Ovary (tissue), 10 donors: ENCODE measurements around the gene RAPGEF2. TPM values are rescaled to one million over a fixed set of nuclear protein-coding genes. Genes with fewer than 3 reads are reported as not detected.
A peak's percentile ranks its signal among the peaks of the same experiment; 100 is the strongest.

Source experiments
- DNase-seq, 5 donors: peaks; one replicate each; pipeline ENCODE4 v3.0.0-alpha.2; 2019 to 2020
- H3K27ac ChIP-seq, 2 donors: fragments of 200-600 bp; one replicate each; pipeline versions ENCODE4 v1.5.1 to v1.8.0; 2019 to 2022
- H3K27me3 ChIP-seq: fragments of 200-600 bp; one replicate; pipeline ENCODE4 v1.8.0; 2022
- H3K36me3 ChIP-seq: fragments of 200-600 bp; sonication (generic); one replicate; pipeline ENCODE4 v1.5.1; 2019
- H3K4me1 ChIP-seq: one replicate; pipeline ENCODE4 v1.8.1; 2013; ENCODE audit warnings: mild to moderate bottlenecking, moderate library complexity; ENCODE audit not compliant: insufficient read depth
- H3K4me3 ChIP-seq: fragments of 200-600 bp; sonication (generic); one replicate; pipeline ENCODE4 v1.5.1; 2017
- H3K9me3 ChIP-seq, 2 donors: fragments of 200-600 bp in 1 of 2; sonication (generic) in 1 of 2; one replicate each; pipeline versions ENCODE4 v1.5.1 to v1.8.1; 2013 to 2019; ENCODE audit warnings: mild to moderate bottlenecking in 1 of 2, moderate library complexity in 1 of 2
- EP300 ChIP-seq: sonication (generic); formaldehyde crosslinking; IDR thresholded peaks from one replicate; pipeline ENCODE4 v1.6.1; 2017; ENCODE audit warnings: antibody characterized with exemption
- POLR2A ChIP-seq: fragments of 450-650 bp; IDR thresholded peaks from one replicate; pipeline ENCODE4 v1.6.1; 2017; ENCODE audit warnings: antibody characterized with exemption, mild to moderate bottlenecking, moderate library complexity
- WGBS, 3 donors: extraction: QIAGEN DNeasy Blood & Tissue Kit in 1 of 3; methylation state at CpG; one replicate each; pipeline versions ENCODE4 v1.1.5 to v1.1.7; 2013 to 2017; 5-methylcytosine and 5-hydroxymethylcytosine counted together
- intact Hi-C, 4 donors: fragments of 100-400 bp; cut with DNase I; formaldehyde crosslinking; loops; one replicate each; pipeline versions ENCODE4 v1.11.0 to v1.15.1; 2022 to 2023
- long read RNA-seq, 3 donors: library from polyadenylated mRNA in 2 of 3; unstranded in 2 of 3; transcript quantifications; one replicate each; pipeline ENCODE4 v2.0.0 and lab custom pipeline, GENCODE V29; 2021 to 2026
- polyA plus RNA-seq, 2 donors: library from polyadenylated mRNA; stranded (reverse); fragments of 200-250 nt in 1 of 2; fragments of 350-450 nt in 1 of 2; fragmentation: Illumina TruSeq in 1 of 2; extraction: RNeasy Lipid Tissue Mini Kit (QIAGEN cat#74804) in 1 of 2; gene quantifications; one replicate each; pipeline ENCODE4 v1.2.3, GENCODE V29; 2013 to 2014
- total RNA-seq, 7 donors: library from RNA; depleted of rRNA in 2 of 7; stranded (reverse); fragments of >200 nt in 2 of 7; fragmentation: NEBNext Ultra II Directional in 3 of 7; extraction: Animal tissue kit (Norgen Biotek cat#: 25700) in 3 of 7; gene quantifications; one replicate each; pipeline versions ENCODE4 v1.1.0 to v1.2.4, GENCODE V29; 2016 to 2023
- TF ChIP-seq, protein P1 (sequence below), 3 donors: fragments of 450-650 bp in 2 of 3; fragments of 200-600 bp in 1 of 3; IDR thresholded peaks; one replicate each; pipeline versions ENCODE4 v1.5.1 to v1.8.0; 2016 to 2022; ENCODE audit warnings: antibody characterized with exemption in 3 of 3, mild to moderate bottlenecking in 1 of 3
- donor health status: DM: no; HTN: no; CAD: no; lungs with moderate emphysema.
- donor health status: DM: no; HTN: no; CAD: no.
- donor health status: Bipolar disorder and iron deficiency.
- donor health status: DM: yes; HTN: yes; CAD: no.
- donor health status: DM: no; HTN: no; CAD: no.
- donor health status: DM: yes; HTN: yes; CAD: no.

The RAPGEF2 gene, protein sequence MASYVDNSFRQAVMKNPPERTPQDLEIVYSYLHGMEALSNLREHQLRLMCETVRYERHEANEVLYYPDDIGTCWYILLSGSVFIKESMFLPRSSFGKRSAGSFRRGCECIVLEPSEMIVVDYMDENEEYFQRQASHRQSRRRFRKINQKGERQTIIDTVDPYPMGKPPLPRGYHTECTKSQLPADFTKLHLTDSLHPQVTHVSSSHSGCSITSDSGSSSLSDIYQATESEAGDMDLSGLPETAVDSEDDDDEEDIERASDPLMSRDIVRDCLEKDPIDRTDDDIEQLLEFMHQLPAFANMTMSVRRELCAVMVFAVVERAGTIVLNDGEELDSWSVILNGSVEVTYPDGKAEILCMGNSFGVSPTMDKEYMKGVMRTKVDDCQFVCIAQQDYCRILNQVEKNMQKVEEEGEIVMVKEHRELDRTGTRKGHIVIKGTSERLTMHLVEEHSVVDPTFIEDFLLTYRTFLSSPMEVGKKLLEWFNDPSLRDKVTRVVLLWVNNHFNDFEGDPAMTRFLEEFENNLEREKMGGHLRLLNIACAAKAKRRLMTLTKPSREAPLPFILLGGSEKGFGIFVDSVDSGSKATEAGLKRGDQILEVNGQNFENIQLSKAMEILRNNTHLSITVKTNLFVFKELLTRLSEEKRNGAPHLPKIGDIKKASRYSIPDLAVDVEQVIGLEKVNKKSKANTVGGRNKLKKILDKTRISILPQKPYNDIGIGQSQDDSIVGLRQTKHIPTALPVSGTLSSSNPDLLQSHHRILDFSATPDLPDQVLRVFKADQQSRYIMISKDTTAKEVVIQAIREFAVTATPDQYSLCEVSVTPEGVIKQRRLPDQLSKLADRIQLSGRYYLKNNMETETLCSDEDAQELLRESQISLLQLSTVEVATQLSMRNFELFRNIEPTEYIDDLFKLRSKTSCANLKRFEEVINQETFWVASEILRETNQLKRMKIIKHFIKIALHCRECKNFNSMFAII (N-terminal part only)
- total RNA-seq = 10 to 100 TPM; 22.4 to 46.5 (median 25.4) TPM
- polyA plus RNA-seq = 10 to 100 TPM; 11.5 to 26.1 TPM
- long read RNA-seq, donor 1, partial matches to known transcripts = 5 of 7 reads
- long read RNA-seq, donor 1, other reads (novel, unspliced or antisense) = 2 of 7 reads
- long read RNA-seq, donor 2 = 0 reads
- long read RNA-seq, donor 3, full-length matches to known transcripts = 1 of 20 reads
- long read RNA-seq, donor 3, partial matches to known transcripts = 13 of 20 reads
- long read RNA-seq, donor 3, other reads (novel, unspliced or antisense) = 6 of 20 reads

DNA sequence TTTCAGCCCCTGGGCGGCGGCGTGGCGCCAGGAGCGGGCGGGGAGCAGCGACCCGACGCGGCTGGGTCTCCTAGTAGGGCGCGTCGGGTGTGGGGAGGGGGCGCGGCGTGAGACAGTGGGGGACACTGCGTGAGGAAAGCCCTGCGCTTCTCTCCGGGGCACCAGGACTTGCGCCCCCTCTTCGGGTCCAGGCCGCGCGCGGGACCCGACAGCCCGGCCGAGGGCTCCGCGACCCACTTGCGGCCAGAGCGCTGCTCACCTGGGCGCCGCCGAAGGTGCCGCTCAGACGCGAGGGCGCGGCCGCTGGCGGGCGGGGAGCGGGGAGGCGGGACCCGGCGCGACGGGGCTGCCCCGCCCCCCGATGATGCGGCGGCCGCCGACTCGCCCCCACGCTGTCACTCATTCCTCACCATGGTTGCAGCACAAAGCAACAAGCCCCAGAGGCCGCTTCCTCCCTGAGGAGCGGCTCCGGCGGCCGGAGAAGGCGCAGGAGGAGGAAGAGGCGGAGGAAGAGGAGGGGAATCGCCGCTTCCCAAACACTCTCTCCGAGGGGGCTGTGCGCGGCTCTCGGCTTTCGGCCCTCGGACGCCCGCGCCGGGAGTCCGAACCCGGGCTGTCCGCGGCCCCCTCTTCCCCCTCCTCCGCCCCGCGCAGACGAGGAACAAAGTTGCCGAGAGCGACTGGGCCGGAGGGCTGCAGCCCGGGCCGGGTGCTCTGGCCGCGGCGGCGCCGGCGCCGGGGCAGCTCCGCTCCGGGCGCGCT, at the start of gene RAPGEF2:
Gene RAPGEF2 (plus strand): TSS at position 458 of the 762 bp plus-strand sequence. CDS start 1,084 bp downstream, outside the sequence.
- Histone ChIP-seq H3K27ac (peak within 1 kb of the TSS; percentile 91), H3K4me3 (peak within 1 kb of the TSS; percentile 72), H3K36me3 (no peaks in the 10 kb centered on the region), H3K4me1 (peaks cover 9% of the 10 kb centered on the region), H3K27me3 (no peaks in the 10 kb centered on the region), H3K9me3 (no peaks in the 10 kb centered on the region)
- peak; percentile 92 to 94 (median 92) for DNase-seq
- WGBS, 3 donors = 0 to 1% (median 0%) methylated on average over 49 to 100 of the region's 100 CpGs
- TF ChIP-seq, protein P1, sequence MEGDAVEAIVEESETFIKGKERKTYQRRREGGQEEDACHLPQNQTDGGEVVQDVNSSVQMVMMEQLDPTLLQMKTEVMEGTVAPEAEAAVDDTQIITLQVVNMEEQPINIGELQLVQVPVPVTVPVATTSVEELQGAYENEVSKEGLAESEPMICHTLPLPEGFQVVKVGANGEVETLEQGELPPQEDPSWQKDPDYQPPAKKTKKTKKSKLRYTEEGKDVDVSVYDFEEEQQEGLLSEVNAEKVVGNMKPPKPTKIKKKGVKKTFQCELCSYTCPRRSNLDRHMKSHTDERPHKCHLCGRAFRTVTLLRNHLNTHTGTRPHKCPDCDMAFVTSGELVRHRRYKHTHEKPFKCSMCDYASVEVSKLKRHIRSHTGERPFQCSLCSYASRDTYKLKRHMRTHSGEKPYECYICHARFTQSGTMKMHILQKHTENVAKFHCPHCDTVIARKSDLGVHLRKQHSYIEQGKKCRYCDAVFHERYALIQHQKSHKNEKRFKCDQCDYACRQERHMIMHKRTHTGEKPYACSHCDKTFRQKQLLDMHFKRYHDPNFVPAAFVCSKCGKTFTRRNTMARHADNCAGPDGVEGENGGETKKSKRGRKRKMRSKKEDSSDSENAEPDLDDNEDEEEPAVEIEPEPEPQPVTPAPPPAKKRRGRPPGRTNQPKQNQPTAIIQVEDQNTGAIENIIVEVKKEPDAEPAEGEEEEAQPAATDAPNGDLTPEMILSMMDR (IDR thresholded peaks at IDR 0.05) = no peak
- TF ChIP-seq POLR2A = peak; percentile 92
- intact Hi-C loops = loop anchor here in 1 of 4 donors (10.0 kb wide), 1 partner anchor 72 kb away; no protein-coding TSS in a partner anchor

DNA sequence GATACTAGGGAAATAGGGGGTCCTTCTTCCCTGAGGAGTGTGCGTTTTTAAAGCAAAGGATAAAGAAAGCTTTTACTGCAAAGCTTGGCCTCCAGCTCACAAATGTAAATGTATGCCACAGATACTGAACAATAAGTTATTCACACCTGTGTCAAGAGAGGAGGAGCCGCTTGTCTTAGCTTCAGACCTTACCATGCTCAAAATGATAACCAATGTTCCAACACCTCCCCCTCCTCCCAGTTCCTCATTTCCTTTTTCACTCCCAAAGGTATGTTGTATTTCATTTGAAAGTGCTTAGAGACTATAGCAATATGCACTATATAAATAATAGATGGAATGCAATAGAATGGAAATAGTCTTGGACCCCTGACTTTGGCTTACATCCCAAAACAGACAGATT, 47.0 kb upstream of the RAPGEF2 start:
- DNase-seq = no peak
- intact Hi-C loops = no loop called here
- no peaks in the 10 kb centered on the region for H3K9me3 ChIP-seq
- no peaks in the 10 kb centered on the region for H3K36me3 ChIP-seq
- H3K4me1 ChIP-seq = no peaks in the 10 kb centered on the region
- no peak overlapping the region for H3K4me3 ChIP-seq
- H3K27ac ChIP-seq = no peak overlapping the region
- no peaks in the 10 kb centered on the region for H3K27me3 ChIP-seq
- TF ChIP-seq POLR2A (no peak), EP300 (no peak)
- TF ChIP-seq, protein P1 (IDR thresholded peaks at IDR 0.05) = no peak
- WGBS, 3 donors = 91 to 99% (median 93%) methylated on average over 2 of the region's 2 CpGs

DNA sequence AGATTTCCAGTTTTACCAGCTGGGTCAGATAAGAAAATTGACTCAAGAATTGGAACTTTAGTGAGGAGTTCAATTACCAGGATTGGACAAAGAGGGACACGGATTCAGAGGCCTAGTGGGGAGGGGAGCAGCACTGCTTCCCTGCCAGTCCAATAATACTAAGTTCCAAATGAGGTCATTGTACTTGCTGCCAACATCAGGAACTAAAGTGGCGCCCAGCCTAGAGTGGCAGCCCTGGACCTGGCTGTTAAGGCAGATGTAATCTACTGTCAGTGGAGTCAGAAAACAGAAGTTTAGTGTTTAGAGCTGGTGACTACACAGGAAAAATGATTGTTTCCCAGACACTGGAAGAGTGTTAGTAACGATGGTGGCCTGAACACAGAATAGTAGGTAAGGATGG, 42.7 kb upstream of the RAPGEF2 start:
- no peaks in the 10 kb centered on the region for H3K36me3 ChIP-seq
- WGBS, 3 donors = 85 to 95% (median 93%) methylated on average over 3 of the region's 3 CpGs
- no peak overlapping the region for H3K4me3 ChIP-seq
- H3K4me1 ChIP-seq = no peaks in the 10 kb centered on the region
- H3K9me3 ChIP-seq = no peaks in the 10 kb centered on the region
- no peak for DNase-seq
- TF ChIP-seq, protein P1 (IDR thresholded peaks at IDR 0.05) = no peak
- TF ChIP-seq EP300 (no peak), POLR2A (no peak)
- no peaks in the 10 kb centered on the region for H3K27me3 ChIP-seq
- no peak overlapping the region for H3K27ac ChIP-seq
- intact Hi-C loops = no loop called here
